ENCODE measurements around the gene TMEM164. TPM values are rescaled to one million over a fixed set of nuclear protein-coding genes. Genes with fewer than 3 reads are reported as not detected.

TMEM164 gene
- total RNA-seq, 1 donor from 2014 or later = 17.6 TPM

DNA sequence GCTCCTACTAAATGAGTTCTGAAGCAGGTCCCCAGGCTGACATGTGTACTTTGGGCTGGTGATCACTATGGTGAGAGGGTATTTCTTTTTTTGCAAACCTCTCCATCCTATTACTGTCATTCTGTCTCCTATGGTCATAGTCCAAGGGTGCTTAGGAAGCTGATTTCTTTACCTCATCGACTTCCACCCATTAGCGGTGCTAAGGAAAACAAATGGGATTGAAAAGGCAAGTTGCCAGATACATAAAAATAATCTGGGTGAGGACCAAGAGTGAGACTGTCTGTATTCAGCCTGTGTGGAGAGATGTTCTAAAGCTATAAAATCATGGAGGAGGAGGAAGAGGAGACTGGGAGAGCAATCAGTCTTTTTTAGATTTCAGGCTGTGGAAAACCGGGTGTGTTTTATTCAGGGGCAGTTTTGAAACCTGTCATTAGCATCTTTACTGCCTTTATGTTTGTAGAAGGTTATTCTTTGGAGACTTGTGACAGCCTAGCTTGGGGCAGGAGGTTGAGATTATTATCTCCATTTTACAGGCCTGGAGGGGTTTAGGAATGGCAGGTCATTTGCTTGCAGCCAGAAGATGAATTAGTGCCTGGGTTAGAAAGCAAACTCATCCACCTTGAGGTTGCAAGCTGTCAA is 1.9 kb downstream of the TMEM164 start:
- no peaks in the 10 kb centered on the region for H3K36me3 ChIP-seq (ENCODE audit: insufficient read depth, low read length)
- no peaks in the 10 kb centered on the region for H3K36me3 Mint-ChIP-seq (ENCODE audit: low read depth, unreplicated experiment)
- H3K27me3 ChIP-seq (ENCODE audit: insufficient read depth, low read length) = no peaks in the 10 kb centered on the region
- H3K9me3 Mint-ChIP-seq (ENCODE audit: unreplicated experiment) = no peaks in the 10 kb centered on the region
- no peak overlapping the region for H3K9ac ChIP-seq (ENCODE audit: low read length)
- no peak overlapping the region for H2AFZ ChIP-seq (ENCODE audit: low read depth, low read length)
- no peak for FAIRE-seq
- H3K4me2 ChIP-seq (ENCODE audit: low read length) = peak overlapping the region; percentile 94
- DNase-seq (ENCODE audit: low read depth) = no peak
- H3K4me3 ChIP-seq (ENCODE audit: insufficient read depth, low read depth, low read length) = no peak overlapping the region
- H3K27ac ChIP-seq (ENCODE audit: low read depth, low read length) = no peak overlapping the region
- H3K4me3 Mint-ChIP-seq (ENCODE audit: unreplicated experiment) = peak overlapping the region; percentile 54
- H3K79me2 ChIP-seq (ENCODE audit: insufficient read depth, low read length) = peaks cover 3% of the 10 kb centered on the region
- no peaks in the 10 kb centered on the region for H4K20me1 ChIP-seq (ENCODE audit: insufficient read depth, low read length)
- H3K4me1 Mint-ChIP-seq (ENCODE audit: low read depth, unreplicated experiment) = peaks cover 16% of the 10 kb centered on the region
- H3K4me1 ChIP-seq (ENCODE audit: insufficient read depth, low read length) = peaks cover 5% of the 10 kb centered on the region
- TF ChIP-seq, protein P1, sequence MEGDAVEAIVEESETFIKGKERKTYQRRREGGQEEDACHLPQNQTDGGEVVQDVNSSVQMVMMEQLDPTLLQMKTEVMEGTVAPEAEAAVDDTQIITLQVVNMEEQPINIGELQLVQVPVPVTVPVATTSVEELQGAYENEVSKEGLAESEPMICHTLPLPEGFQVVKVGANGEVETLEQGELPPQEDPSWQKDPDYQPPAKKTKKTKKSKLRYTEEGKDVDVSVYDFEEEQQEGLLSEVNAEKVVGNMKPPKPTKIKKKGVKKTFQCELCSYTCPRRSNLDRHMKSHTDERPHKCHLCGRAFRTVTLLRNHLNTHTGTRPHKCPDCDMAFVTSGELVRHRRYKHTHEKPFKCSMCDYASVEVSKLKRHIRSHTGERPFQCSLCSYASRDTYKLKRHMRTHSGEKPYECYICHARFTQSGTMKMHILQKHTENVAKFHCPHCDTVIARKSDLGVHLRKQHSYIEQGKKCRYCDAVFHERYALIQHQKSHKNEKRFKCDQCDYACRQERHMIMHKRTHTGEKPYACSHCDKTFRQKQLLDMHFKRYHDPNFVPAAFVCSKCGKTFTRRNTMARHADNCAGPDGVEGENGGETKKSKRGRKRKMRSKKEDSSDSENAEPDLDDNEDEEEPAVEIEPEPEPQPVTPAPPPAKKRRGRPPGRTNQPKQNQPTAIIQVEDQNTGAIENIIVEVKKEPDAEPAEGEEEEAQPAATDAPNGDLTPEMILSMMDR (IDR thresholded peaks at IDR 0.05; ENCODE audit: insufficient read depth, low read depth, low read length) = no peak
- TF ChIP-seq EZH2 (IDR thresholded peaks at IDR 0.05; ENCODE audit: insufficient read depth, low read length) = no peak
- no peak overlapping the region for H3K27ac Mint-ChIP-seq (ENCODE audit: unreplicated experiment)
- H3K9me3 ChIP-seq (ENCODE audit: insufficient read depth, low read depth, low read length) = no peaks in the 10 kb centered on the region
- H3K27me3 Mint-ChIP-seq (ENCODE audit: low read depth, unreplicated experiment) = no peaks in the 10 kb centered on the region

DNA sequence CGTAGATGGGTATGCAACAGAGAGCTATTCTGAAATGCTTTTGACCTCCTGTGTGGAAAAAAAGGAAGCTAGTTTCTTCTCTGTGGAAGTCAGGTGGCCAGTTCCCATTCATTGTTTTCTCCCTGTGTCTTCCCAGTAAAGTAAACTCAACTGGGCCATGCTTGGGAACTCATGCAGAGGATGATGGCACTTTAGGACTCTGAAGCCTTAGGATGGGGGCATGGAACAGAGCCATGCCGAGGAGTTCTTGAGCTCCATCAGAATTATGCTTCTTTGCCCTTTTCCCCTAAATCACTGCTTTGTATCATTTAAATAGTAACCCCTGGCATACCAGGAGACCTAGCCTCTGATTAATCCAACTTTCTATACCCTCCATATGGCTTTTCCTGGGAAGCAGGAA is 3.2 kb downstream of the TMEM164 start:
- peaks cover 5% of the 10 kb centered on the region for H3K4me1 ChIP-seq (ENCODE audit: insufficient read depth, low read length)
- FAIRE-seq (no peak), DNase-seq (ENCODE audit: low read depth) (no peak)
- Mint-ChIP-seq H3K27me3 (ENCODE audit: low read depth, unreplicated experiment) (no peaks in the 10 kb centered on the region), H3K36me3 (ENCODE audit: low read depth, unreplicated experiment) (no peaks in the 10 kb centered on the region), H3K9me3 (ENCODE audit: unreplicated experiment) (no peaks in the 10 kb centered on the region), H3K27ac (ENCODE audit: unreplicated experiment) (no peak overlapping the region), H3K4me3 (ENCODE audit: unreplicated experiment) (no peak overlapping the region), H3K4me1 (ENCODE audit: low read depth, unreplicated experiment) (peaks cover 16% of the 10 kb centered on the region)
- peaks cover 3% of the 10 kb centered on the region for H3K79me2 ChIP-seq (ENCODE audit: insufficient read depth, low read length)
- H2AFZ ChIP-seq (ENCODE audit: low read depth, low read length) = no peak overlapping the region
- H3K27me3 ChIP-seq (ENCODE audit: insufficient read depth, low read length) = no peaks in the 10 kb centered on the region
- no peak for TF ChIP-seq EZH2 (IDR thresholded peaks at IDR 0.05; ENCODE audit: insufficient read depth, low read length)
- TF ChIP-seq, protein P1 (IDR thresholded peaks at IDR 0.05; ENCODE audit: insufficient read depth, low read depth, low read length) = no peak
- no peak overlapping the region for H3K9ac ChIP-seq (ENCODE audit: low read length)
- no peak overlapping the region for H3K4me3 ChIP-seq (ENCODE audit: insufficient read depth, low read depth, low read length)
- no peaks in the 10 kb centered on the region for H4K20me1 ChIP-seq (ENCODE audit: insufficient read depth, low read length)
- no peak overlapping the region for H3K4me2 ChIP-seq (ENCODE audit: low read length)
- H3K9me3 ChIP-seq (ENCODE audit: insufficient read depth, low read depth, low read length) = no peaks in the 10 kb centered on the region
- no peaks in the 10 kb centered on the region for H3K36me3 ChIP-seq (ENCODE audit: insufficient read depth, low read length)
- H3K27ac ChIP-seq (ENCODE audit: low read depth, low read length) = no peak overlapping the region

GRCh38 chrX:110006821-110007375 is 4.0 kb downstream of the TMEM164 start:
- Histone ChIP-seq H3K79me2 (ENCODE audit: insufficient read depth, low read length) (peaks cover 3% of the 10 kb centered on the region), H2AFZ (ENCODE audit: low read depth, low read length) (no peak overlapping the region), H3K4me2 (ENCODE audit: low read length) (no peak overlapping the region), H3K9me3 (ENCODE audit: insufficient read depth, low read depth, low read length) (no peaks in the 10 kb centered on the region), H3K27ac (ENCODE audit: low read depth, low read length) (no peak overlapping the region), H3K27me3 (ENCODE audit: insufficient read depth, low read length) (no peaks in the 10 kb centered on the region), H3K9ac (ENCODE audit: low read length) (no peak overlapping the region), H3K36me3 (ENCODE audit: insufficient read depth, low read length) (no peaks in the 10 kb centered on the region), H4K20me1 (ENCODE audit: insufficient read depth, low read length) (no peaks in the 10 kb centered on the region), H3K4me1 (ENCODE audit: insufficient read depth, low read length) (peaks cover 5% of the 10 kb centered on the region), H3K4me3 (ENCODE audit: insufficient read depth, low read depth, low read length) (no peak overlapping the region)
- Mint-ChIP-seq H3K36me3 (ENCODE audit: low read depth, unreplicated experiment) (no peaks in the 10 kb centered on the region), H3K4me1 (ENCODE audit: low read depth, unreplicated experiment) (peaks cover 16% of the 10 kb centered on the region), H3K4me3 (ENCODE audit: unreplicated experiment) (no peak overlapping the region), H3K9me3 (ENCODE audit: unreplicated experiment) (no peaks in the 10 kb centered on the region), H3K27ac (ENCODE audit: unreplicated experiment) (peak overlapping the region; percentile 72), H3K27me3 (ENCODE audit: low read depth, unreplicated experiment) (no peaks in the 10 kb centered on the region)
- FAIRE-seq (no peak), DNase-seq (ENCODE audit: low read depth) (no peak)
- no peak for TF ChIP-seq EZH2 (IDR thresholded peaks at IDR 0.05; ENCODE audit: insufficient read depth, low read length)
- TF ChIP-seq, protein P1 (IDR thresholded peaks at IDR 0.05; ENCODE audit: insufficient read depth, low read depth, low read length) = no peak
